Smooth muscle cell of the brain vasculature (primary cell): ENCODE data around the gene WWOX.
"Not testable (repeated sequence)": the region's sequence is repeated elsewhere in the genome, so short reads cannot be mapped to it uniquely, and the experiment has no call there.

Experiments
- DNase-seq: peaks from one replicate; pipeline ENCODE4 v3.0.0-alpha.2; 2012; ENCODE audit warnings: low read depth, low spot score

Gene WWOX

GRCh38 chr16:79195938-79196337 lies 1096.5 kb downstream of the WWOX start:
- no peak for DNase-seq

- DNase-seq = no peak
These were observed 1102.0 kb downstream of the WWOX start for GRCh38 chr16:79201436-79201835.

GRCh38 chr16:79202977-79203376 lies 1103.5 kb downstream of the WWOX start:
- DNase-seq = no peak

GRCh38 chr16:79204486-79204885 lies 1105.0 kb downstream of the WWOX start:
- no peak for DNase-seq

GRCh38 chr16:79206889-79207288 lies 1107.4 kb downstream of the WWOX start:
- DNase-seq = no peak

GRCh38 chr16:79209308-79209707 lies 1109.9 kb downstream of the WWOX start:
- no peak for DNase-seq

- DNase-seq = no peak
These were observed 1111.2 kb downstream of the WWOX start for GRCh38 chr16:79210607-79211006.

- DNase-seq = no peak
These were observed 1112.1 kb downstream of the WWOX start for GRCh38 chr16:79211586-79211985.

GRCh38 chr16:79212114-79212791 lies 1112.8 kb downstream of the WWOX start:
- DNase-seq = no peak

GRCh38 chr16:79213214-79213613 lies 1113.8 kb downstream of the WWOX start:
- DNase-seq = no peak

- DNase-seq = no peak
These were observed 1115.8 kb downstream of the WWOX start for GRCh38 chr16:79215289-79215688.

GRCh38 chr16:79217375-79218011 lies 1118.0 kb downstream of the WWOX start:
- DNase-seq = no peak

- no peak for DNase-seq
These were observed 1118.9 kb downstream of the WWOX start for GRCh38 chr16:79218351-79218750.

GRCh38 chr16:79225994-79226393 lies 1126.5 kb downstream of the WWOX start:
- DNase-seq = not testable (repeated sequence)

GRCh38 chr16:79229361-79229760 lies 1129.9 kb downstream of the WWOX start:
- DNase-seq = no peak

GRCh38 chr16:79245700-79246099 lies 1146.2 kb downstream of the WWOX start:
- DNase-seq = not testable (repeated sequence)

GRCh38 chr16:79247386-79247785 lies 1147.9 kb downstream of the WWOX start:
- DNase-seq = no peak

- no peak for DNase-seq
These were observed 1148.9 kb downstream of the WWOX start for GRCh38 chr16:79248351-79248750.

- DNase-seq = no peak
These were observed 1151.1 kb downstream of the WWOX start for GRCh38 chr16:79250502-79251098.

GRCh38 chr16:79253100-79253631 lies 1153.7 kb downstream of the WWOX start:
- DNase-seq = no peak

GRCh38 chr16:79257953-79258490 lies 1158.6 kb downstream of the WWOX start:
- DNase-seq = no peak

- DNase-seq = not testable (repeated sequence)
These were observed 1161.4 kb downstream of the WWOX start for GRCh38 chr16:79260890-79261289.
